ENCODE results near the gene RHOT2.

RHOT2 gene

DNA sequence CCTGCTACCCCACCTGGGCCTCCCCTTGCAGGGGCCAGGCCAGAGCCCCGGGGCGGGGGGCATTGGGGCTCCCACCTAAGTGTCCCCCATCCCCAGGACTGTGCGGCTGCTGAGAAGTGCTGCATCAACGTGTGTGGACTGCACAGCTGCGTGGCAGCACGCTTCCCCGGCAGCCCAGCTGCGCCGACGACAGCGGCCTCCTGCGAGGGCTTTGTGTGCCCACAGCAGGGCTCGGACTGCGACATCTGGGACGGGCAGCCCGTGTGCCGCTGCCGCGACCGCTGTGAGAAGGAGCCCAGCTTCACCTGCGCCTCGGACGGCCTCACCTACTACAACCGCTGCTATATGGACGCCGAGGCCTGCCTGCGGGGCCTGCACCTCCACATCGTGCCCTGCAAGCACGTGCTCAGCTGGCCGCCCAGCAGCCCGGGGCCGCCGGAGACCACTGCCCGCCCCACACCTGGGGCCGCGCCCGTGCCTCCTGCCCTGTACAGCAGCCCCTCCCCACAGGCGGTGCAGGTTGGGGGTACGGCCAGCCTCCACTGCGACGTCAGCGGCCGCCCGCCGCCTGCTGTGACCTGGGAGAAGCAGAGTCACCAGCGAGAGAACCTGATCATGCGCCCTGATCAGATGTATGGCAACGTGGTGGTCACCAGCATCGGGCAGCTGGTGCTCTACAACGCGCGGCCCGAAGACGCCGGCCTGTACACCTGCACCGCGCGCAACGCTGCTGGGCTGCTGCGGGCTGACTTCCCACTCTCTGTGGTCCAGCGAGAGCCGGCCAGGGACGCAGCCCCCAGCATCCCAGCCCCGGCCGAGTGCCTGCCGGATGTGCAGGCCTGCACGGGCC lies 35.2 kb upstream of the RHOT2 start:
- DNase-seq (ENCODE audit: low read depth), result no peak

DNA sequence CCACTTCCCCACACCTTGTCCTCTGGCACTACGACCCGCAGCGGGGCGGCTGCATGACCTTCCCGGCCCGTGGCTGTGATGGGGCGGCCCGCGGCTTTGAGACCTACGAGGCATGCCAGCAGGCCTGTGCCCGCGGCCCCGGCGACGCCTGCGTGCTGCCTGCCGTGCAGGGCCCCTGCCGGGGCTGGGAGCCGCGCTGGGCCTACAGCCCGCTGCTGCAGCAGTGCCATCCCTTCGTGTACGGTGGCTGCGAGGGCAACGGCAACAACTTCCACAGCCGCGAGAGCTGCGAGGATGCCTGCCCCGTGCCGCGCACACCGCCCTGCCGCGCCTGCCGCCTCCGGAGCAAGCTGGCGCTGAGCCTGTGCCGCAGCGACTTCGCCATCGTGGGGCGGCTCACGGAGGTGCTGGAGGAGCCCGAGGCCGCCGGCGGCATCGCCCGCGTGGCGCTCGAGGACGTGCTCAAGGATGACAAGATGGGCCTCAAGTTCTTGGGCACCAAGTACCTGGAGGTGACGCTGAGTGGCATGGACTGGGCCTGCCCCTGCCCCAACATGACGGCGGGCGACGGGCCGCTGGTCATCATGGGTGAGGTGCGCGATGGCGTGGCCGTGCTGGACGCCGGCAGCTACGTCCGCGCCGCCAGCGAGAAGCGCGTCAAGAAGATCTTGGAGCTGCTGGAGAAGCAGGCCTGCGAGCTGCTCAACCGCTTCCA lies 34.4 kb upstream of the RHOT2 start:
- DNase-seq (ENCODE audit: low read depth), result no peak

DNA sequence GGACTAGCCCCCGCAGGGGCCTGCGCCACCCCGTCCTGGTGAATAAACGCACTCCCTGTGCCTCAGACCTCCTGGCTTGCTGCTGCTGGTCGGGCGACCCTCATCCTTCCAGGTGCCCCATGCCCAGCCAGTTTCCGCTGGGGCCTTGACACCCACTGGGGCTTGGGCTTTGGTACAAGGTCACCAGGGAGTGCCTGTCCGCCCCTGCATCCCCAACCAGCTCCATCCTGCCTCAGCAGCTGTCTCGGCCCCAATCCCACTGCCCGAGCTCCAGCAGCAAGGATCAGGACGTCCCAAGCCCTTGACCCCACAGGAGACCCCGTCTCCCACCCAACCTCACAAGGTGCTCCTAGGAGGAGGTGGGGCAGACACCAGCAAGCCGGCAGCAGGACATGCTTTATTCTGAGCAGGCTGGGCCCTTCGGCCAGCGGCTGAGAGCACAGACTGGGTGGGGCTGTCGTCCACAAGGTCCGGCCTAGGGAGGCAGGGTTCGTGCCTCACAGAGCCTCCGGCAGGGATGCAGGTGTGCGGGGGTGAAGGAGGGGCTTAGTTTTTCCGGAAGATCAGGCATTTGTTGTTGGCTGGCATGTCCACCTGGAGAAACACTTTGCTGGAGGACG lies 33.8 kb upstream of the RHOT2 start:
- no peak for DNase-seq (ENCODE audit: low read depth)

DNA sequence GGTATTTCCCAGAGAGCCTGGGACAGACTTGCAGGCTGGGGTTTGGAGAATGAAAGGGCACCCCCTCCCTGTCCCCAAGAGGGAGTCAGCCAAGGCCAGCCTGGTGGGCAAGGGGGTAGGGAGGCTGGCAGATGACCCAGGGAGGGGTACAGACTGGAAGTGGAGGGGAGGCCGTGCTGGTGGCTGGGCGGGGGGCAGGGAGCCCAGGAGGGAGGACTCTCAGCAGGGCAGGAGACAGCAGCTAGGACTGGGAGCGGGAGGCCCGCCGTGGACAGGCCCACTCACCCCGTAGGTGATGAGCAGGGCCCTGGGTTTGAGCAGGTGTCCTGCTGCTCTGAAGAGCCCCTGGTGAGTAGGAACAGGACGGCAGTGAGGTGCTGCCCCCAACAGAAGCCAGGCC lies 32.9 kb upstream of the RHOT2 start:
- no peak for DNase-seq (ENCODE audit: low read depth)

DNA sequence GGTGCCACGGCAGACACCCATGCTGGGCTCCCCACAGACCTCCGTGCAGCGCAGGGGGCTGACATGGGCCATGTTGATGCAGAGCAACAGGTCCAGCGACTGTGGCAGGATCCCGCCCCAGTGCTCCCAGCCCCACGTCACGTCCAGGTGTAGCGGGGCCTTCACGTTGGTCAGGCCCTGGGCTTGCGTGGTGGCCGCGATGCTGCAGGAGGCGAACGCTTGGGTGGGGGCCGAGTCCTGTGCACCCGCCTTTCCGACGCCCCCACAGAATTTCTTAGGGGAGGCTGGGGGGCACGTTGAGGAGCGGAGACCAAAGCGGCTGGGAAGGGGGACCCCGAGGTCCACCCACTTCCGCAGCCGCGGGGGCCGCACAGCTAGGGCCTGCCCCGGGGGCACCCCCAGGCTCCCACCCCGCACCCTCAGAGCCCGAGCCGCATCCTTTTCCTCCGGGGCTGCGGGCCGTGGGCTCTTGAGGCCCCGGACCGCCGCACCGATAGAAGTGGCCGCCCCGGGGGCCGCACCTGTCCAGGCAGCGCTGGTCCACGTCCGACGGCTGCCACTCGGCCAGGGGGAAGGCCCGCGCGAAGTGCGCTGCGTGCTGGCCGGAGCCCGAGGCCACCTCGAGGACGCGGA lies 32.2 kb upstream of the RHOT2 start:
- DNase-seq (ENCODE audit: low read depth), result no peak

DNA sequence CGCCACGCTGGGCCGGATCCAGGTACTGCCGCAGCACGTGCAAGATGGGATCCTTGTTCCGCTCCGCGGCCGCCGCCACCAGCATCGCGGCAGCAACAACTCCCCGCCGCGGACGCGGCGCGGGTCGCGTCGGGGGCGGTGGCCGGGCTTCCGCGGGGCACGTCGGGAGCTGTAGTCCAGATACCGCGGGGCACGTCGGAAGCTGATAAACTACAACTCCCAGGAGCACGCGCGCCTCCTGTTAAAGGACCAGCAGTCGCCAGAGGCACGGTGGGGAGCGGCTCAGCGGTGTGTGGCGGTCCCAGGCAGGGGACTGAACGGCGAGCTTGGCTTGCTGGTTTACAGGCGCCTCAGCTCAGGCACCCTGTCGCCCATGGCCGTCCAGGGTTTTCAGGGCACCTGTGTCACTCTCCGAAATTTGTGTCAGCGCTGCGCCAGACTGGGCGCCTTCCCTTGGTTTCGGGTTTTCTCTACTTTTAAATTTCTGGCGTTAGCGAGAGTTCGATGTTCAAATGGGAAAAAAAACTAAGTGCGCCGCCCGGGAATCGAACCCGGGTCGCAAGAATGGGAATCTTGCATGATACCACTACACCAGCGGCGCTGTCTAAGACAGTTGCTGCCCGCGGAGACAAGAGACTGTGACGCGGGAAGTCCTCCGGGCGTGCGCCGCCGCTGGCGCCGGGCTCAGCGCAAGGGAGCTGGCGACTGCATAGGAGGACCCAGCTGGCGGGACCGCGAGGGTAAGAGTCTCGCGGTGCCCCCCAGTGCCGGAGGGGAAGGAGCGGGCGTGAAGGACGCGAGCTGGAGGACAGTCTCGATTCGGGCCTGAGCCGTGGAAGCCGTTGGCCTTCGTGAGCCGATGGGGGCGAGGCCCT lies 31.5 kb upstream of the RHOT2 start, which contains the start of gene METTL26:
Gene METTL26 (minus strand): TSS at position 100 of the 875 bp plus-strand sequence. CDS start 15 bp downstream, at position 85.
- DNase-seq (ENCODE audit: low read depth), result peak; percentile 90

DNA sequence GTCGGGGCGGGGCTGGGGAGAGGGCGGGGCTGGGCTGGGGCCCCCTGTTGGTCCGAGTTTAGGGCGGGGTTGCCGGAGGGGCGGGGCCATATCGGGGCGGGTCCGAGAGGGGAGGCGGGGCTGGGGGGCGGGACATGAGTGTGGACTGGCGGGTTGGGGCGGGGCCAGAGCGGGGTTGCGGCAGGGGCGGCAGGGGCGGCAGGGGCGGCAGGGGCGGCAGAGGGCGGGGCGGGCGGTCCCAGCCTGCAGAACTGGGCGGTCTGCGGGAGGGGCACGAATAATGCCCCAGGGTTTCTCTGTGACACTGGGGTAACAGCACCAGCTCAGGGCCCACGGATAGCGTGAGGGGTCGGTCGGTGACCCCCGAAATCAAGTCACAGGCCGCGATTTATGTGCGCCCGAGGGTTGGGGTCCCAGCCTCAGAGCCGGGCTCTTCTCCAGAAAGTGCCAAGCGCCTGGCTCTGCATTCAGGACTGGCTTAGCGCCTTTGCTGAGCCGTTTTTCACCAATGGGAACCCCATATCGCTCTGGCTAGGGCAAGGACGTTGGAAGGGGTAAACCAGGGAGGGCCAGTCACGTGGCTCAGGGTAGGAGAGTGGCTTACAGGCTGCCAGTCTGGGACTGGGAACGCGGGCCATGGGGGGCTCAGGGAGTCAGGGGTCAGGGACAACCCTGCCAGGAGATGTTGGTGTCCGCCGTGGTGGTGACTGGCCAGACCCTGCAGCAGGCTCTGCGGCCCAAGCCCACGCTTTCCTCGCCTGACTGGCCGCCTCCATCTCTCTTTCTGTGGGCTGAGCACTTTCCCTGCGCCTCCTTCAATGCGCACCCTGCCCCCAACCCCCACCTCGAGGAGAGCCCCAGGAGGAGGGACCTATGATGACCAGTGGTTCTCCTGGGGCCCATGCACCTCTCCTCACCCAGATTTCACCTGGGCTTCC lies 30.6 kb upstream of the RHOT2 start:
- peak; percentile 73 for DNase-seq (ENCODE audit: low read depth)

DNA sequence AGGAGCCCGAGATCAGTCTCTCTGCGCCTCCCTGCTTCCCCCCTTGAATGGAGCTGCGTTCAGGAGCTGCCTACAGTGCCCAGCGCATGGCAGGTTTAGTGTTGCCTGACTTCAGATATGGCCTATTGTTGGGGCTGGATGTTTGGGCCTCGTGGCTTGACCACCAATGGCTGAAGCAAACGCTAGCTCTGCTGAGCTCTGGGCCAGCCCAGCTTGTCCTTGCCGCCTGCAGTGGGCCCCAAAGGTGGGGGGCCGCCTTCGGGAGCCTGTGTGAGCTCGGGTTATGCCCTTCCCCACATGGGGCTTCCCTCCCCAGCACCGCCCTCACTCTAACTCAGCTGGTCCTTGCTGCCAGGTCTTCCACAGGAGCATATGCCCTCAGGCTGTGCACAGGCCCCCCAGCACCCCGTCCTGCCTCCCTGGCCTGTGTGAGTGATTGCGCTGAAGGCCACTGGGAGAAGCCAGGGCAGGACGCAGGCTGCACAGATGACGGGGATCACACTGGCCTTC lies 29.8 kb upstream of the RHOT2 start:
- DNase-seq (ENCODE audit: low read depth), result no peak

DNA sequence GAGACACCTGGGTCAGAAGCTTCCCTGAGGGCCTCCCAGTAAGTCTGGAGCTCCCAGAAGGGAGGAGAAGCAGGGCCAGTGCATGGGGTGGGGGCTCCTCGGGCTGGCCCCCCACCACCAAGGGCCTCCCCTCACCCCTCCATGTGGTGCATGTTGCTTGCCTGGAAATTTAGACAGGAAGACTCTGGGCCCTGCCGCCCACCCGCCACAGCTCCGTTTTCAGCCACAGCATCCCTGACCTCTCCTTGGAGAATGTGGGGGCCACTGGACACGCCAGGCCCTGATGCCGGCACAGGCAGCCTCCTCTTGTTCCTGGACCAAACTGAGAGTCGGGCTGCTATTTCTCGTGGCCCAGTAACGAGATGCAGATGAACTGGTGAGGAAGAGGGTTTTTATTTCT lies 29.1 kb upstream of the RHOT2 start:
- no peak for DNase-seq (ENCODE audit: low read depth)

DNA sequence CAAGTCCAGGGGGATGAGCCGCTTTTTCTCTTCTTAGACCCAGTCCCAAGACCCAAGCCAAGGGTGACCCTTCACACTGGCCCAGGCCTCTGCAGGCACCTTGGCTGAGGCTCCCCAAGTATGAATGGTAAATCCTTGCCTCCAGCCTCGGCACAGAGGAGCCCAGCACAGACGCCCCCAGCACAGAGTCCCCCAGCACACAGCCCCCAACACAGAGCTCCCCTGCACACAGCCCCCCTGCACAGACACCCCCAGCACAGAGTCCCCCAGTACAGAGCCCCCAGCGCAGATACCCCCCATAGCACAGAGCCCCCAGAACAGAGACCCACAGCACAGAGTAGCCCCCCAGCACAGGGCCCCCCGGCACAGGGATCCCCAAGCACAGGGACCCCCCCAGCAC lies 27.3 kb upstream of the RHOT2 start:
- DNase-seq (ENCODE audit: low read depth), result no peak

DNA sequence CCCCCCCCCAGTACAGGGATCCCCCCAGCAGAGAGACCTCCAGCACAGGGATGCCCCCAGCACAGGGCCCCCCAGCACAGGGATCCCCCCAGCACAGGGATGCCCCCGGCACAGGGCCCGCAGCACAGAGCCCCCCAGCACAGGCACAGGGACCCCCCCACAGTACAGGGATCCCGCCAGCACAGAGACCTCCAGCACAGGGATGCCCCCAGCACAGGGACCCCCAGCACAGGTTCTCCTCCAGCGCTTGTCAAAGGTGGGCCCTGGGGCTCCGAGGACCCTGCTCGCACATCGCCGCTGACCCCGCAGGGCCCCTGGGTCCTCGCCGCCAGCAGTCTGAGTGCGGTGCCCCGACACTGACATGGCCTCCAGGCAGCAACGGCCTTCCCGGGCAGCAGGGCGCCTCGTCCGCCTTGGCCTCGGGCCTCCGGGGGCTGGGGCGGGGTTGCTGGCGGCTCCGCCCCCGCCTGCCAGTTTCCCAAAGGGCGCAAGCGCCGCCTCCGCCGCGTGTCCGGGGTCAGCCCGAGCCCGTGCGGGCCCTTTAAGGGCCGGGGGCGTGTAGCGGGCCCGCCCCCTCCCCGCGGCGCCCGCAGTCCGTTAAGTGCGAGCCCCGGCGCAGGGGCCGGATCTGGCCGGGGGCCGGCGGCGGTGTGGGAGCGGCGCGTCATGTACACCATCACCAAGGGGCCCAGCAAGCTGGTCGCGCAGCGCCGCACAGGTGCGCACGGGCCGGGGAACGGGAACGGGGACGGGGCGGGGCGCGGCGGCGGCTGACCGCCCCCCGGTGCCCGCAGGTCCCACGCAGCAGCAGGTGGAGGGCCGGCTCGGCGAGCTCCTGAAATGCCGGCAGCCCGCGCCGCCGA lies 26.4 kb upstream of the RHOT2 start, which contains the start of gene MCRIP2:
Gene MCRIP2 (plus strand): TSS at position 503 of the 863 bp plus-strand sequence. CDS start 164 bp downstream, at position 667.
- peak; percentile 40 for DNase-seq (ENCODE audit: low read depth)

DNA sequence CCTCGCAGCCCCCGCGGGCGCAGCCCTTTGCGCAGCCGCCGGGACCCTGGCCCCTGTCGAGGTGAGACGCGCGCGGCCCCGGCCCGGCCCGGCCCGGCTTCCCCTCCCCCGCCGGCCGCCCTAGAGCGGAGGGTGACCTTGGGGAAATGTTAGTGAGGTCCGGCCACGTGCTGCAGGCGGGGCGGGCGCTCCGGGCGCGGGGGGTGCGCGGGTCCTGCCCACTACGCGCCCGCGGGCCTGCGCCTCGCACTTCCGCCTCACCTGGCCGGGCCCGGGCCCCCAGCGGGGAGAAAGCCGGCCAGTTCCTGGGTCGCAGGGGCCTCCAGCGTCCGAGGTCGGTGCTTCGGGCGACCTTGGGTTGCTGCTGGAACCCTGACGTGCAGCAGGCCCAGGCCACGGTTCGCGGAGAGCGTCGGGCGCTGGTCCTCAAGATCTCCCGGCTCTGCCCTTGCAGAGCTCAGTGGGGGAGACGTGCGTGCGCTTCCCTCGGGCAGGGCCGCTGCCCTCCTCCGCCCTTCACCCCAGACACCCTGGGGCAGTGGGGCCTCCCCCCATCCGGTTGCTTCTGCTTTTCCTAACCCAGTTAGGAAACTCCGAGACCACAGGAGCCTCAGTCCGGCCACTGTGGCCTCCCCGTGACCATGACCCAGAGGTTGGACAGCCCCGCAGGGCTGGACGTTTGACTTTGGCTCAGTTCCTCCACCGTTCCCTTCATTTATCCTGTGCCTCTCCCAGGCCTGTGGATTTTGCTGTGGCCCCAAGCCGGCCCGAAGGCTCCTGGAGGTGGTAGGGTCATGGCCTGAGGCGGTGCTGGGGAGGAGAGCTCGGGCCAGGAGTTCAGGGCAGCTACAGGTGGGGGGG lies 25.5 kb upstream of the RHOT2 start:
- no peak for DNase-seq (ENCODE audit: low read depth)

DNA sequence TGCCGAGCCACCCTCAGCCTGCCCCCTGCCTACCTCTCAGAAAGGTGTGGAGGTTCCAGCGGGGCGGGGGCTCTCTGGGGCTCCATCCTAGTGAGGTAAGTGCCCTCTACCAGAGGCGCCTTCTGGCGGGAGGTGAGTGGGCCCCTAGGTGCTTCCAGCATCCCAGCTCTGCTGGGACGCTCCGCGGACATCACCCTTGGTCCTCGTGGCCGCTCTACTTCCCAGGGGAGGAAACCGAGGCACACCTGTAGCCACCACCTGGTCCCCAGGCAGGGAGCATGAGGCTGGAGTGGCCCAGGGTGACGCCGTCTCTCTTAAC lies 24.9 kb upstream of the RHOT2 start:
- no peak for DNase-seq (ENCODE audit: low read depth)

DNA sequence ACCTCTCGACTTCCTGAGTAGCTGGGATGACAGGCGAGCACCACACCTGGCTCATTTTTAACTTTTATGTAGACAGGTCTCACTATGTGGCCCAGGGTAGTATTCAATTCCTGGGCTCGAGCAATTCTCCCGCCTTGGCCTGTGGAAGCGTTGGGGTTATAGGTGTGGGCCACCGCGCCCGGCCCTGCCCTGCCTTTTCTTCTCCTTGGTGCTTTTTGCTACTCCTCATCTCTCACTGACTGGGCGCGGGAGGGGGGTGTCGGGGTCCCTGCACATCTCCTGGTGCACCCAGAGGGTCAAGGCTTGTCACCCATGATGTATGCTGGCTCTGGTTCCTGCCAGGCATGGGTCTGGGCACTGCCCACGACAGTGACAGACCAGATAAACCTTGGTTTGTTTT lies 23.4 kb upstream of the RHOT2 start:
- DNase-seq (ENCODE audit: low read depth), result no peak

DNA sequence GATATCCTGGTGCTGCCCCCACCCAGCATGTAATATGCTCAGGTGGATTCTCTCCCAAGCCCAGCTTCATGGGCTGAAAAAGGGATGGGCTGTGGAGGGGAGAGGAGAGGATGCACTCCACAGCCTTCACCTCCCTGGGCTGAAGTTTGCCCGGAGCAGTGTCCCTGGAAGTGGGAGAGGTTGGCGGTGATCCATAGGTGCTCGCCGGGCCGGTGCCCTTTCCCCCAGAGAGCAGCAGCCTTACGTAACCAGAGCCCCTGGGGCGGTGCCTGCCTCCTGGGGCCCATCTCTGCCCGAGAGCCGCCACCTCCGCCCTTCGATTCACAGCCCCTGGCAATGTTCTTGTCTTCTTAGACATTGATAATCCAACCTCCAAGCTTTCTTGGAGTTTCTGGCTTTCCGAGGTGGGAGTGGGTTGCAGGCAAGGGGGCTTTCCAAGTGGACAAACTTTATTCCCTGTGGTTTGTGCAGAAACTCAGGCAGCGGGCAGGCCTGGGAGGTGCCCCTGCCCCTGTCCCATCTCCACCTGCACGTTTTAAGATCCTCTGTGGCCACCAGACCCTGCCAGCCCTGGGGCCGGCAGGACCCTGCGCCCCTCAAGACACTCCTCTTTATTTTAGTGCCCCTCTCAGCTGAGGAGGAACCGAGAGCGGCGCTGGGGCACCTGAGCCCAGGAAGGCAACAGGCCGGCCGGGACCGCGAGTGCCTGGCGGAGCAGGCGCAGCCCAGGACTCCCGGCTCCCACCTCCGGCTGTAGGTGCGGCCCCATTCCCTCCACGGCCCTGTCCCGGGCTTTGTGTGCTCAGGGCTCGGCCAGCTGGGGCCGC lies 21.9 kb upstream of the RHOT2 start:
- DNase-seq (ENCODE audit: low read depth), result no peak

DNA sequence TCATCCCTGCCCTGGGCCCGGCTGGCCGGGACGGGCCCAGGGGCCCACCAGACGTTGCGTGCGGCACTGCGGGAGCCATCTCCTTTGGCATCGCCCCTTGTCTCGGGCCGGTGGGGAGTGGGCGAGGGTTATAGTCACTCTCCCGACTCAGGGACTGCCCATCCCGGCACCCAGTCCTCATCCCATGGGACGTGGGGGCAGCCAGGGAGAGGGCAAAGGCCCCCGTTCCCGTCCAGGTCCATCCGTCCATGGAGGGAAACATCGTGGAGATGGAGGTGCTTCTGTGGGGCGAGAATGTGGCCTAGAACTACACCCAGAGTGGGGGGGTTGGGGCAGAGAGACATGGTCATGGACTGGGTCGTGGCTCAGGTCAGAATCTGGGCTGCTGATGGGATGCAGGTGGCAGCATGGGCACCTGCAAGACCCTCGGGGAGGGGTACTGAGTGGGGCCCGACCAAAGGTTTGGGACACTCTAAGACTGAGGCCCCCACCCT lies 21.2 kb upstream of the RHOT2 start:
- DNase-seq (ENCODE audit: low read depth), result no peak
